SK-N-SH (cell line): ENCODE measurements around the gene CHD5. TPM values are rescaled to one million over a fixed set of nuclear protein-coding genes. Genes with fewer than 3 reads are reported as not detected.

ENCODE experiments used
- CTCF ChIA-PET: fragments of 300-600, 350-600 bp; formaldehyde crosslinking; extraction: SDS; loops from one replicate; lab custom pipeline; 2021; lab: Yijun Ruan, JAX
- POLR2A ChIA-PET: fragments of 350-600 bp; sonication (Branson Sonifier 250); formaldehyde crosslinking; extraction: SDS; loops from one replicate; lab custom pipeline; 2020; ENCODE audit warnings: antibody characterized with exemption, inconsistent platforms; lab: Yijun Ruan, JAX
- DNase-seq: peaks from one replicate; pipeline ENCODE4 v3.0.0; 2012
- H2AFZ ChIP-seq: fragments of 200-600 bp; sonication (generic); 2 replicates; pipeline ENCODE4 v1.8.1; 2016; ENCODE audit warnings: antibody characterized with exemption, mild to moderate bottlenecking, low read depth
- H3F3A ChIP-seq: fragments of 200-600 bp; sonication (generic); replicated peaks from 2 replicates; pipeline ENCODE3; 2016; ENCODE audit warnings: antibody characterized with exemption, mild to moderate bottlenecking; ENCODE audit not compliant: insufficient read depth
- H3K27ac ChIP-seq, 2 experiments: fragments of 200-500 bp in 1 of 2; fragments of 200-600 bp in 1 of 2; sonication (Bioruptor generic) in 1 of 2; sonication (generic), shearing (Covaris generic) in 1 of 2; 2 replicates each; pipeline versions ENCODE4 v1.5.1 to v1.6.1; 2014 to 2016; ENCODE audit warnings: low read depth in 2 of 2, inconsistent platforms in 1 of 2, low read length in 1 of 2, mild to moderate bottlenecking in 1 of 2, mixed read lengths in 1 of 2
- H3K27me3 ChIP-seq: fragments of 200-600 bp; sonication (generic), shearing (Covaris generic); 2 replicates; pipeline ENCODE4 v1.6.1; 2016; ENCODE audit warnings: mixed run types; ENCODE audit not compliant: insufficient read depth
- H3K36me3 ChIP-seq, 2 experiments: fragments of 200-500 bp in 1 of 2; fragments of 200-600 bp in 1 of 2; sonication (Bioruptor generic) in 1 of 2; sonication (generic) in 1 of 2; replicated peaks in 1 of 2; 2 replicates each; pipeline versions ENCODE3 to v1.5.1; 2014 to 2016; ENCODE audit warnings: low read length in 1 of 2, mild to moderate bottlenecking in 1 of 2; ENCODE audit not compliant: insufficient read depth in 2 of 2, control insufficient read depth in 1 of 2
- H3K4me1 ChIP-seq, 2 experiments: fragments of 200-500 bp in 1 of 2; fragments of 200-600 bp in 1 of 2; sonication (Bioruptor generic) in 1 of 2; sonication (generic), shearing (Covaris generic) in 1 of 2; 2 replicates each; pipeline versions ENCODE4 v1.5.1 to v1.6.1; 2014 to 2016; ENCODE audit warnings: low read depth in 1 of 2, low read length in 1 of 2, mixed run types in 1 of 2; ENCODE audit not compliant: insufficient read depth in 2 of 2, control insufficient read depth in 1 of 2
- H3K4me2 ChIP-seq: fragments of 200-600 bp; sonication (generic), shearing (Covaris generic); 2 replicates; pipeline ENCODE4 v1.6.1; 2017; ENCODE audit warnings: mixed run types
- H3K4me3 ChIP-seq, 2 experiments: fragments of 200-500 bp in 1 of 2; fragments of 200-600 bp in 1 of 2; sonication (Bioruptor generic) in 1 of 2; sonication (generic), shearing (Covaris generic) in 1 of 2; 2 replicates each; pipeline versions ENCODE4 v1.5.1 to v1.8.1; 2014 to 2016; ENCODE audit warnings: low read depth in 2 of 2, inconsistent platforms in 1 of 2, low read length in 1 of 2, mild to moderate bottlenecking in 1 of 2, mixed read lengths in 1 of 2, moderate library complexity in 1 of 2
- H3K79me2 ChIP-seq: fragments of 200-600 bp; sonication (generic); 2 replicates; pipeline ENCODE4 v1.8.1; 2017; ENCODE audit warnings: mild to moderate bottlenecking; ENCODE audit not compliant: insufficient read depth
- H3K9ac ChIP-seq: fragments of 200-600 bp; sonication (generic); 2 replicates; pipeline ENCODE4 v1.6.1; 2017; ENCODE audit warnings: mixed run types
- H3K9me2 ChIP-seq: fragments of 200-600 bp; sonication (generic); 2 replicates; pipeline ENCODE4 v1.6.1; 2017; ENCODE audit warnings: mixed run types
- H3K9me3 ChIP-seq: fragments of 200-600 bp; sonication (generic); 2 replicates; pipeline ENCODE4 v1.6.1; 2017; ENCODE audit warnings: mixed run types, mild to moderate bottlenecking, moderate library complexity
- H4K20me1 ChIP-seq: fragments of 200-600 bp; sonication (generic); 2 replicates; pipeline ENCODE4 v1.6.1; 2017; ENCODE audit warnings: mild to moderate bottlenecking, mixed run types; ENCODE audit not compliant: insufficient read depth
- FOSL2 ChIP-seq: IDR thresholded peaks from 2 replicates; pipeline ENCODE4 v1.4.0; 2012; ENCODE audit warnings: low read depth, mild to moderate bottlenecking, moderate library complexity, borderline replicate concordance
- RAD21 ChIP-seq: IDR thresholded peaks from 2 replicates; pipeline ENCODE4 v1.6.1; 2012; ENCODE audit warnings: mild to moderate bottlenecking, low read length
- RFX5 ChIP-seq: IDR thresholded peaks from 2 replicates; pipeline ENCODE4 v1.6.1; 2012; ENCODE audit warnings: mild to moderate bottlenecking, improper control_type of control experiment, low read length
- WGBS: methylation state at CpG from one replicate; pipeline ENCODE4 v1.1.6; 2017; ENCODE audit warnings: low lambda C conversion rate; 5-methylcytosine and 5-hydroxymethylcytosine counted together
- polyA plus RNA-seq, 3 experiments: library from polyadenylated mRNA; depleted of rRNA; stranded (reverse); fragments of >200 nt; gene quantifications; 2 replicates each; pipeline ENCODE4 v1.2.3, GENCODE V29; 2012
- TF ChIP-seq, protein P1 (sequence below): IDR thresholded peaks from 2 replicates; pipeline ENCODE4 v1.6.1; 2012; ENCODE audit warnings: mild to moderate bottlenecking, low read depth, low read length, moderate library complexity
- TF ChIP-seq, protein P2 (sequence below): IDR thresholded peaks from 2 replicates; pipeline ENCODE4; 2012

The CHD5 gene
- polyA plus RNA-seq, 1 of the 3 experiments (the other 2 are of a cell fraction), result 0.26 TPM

DNA sequence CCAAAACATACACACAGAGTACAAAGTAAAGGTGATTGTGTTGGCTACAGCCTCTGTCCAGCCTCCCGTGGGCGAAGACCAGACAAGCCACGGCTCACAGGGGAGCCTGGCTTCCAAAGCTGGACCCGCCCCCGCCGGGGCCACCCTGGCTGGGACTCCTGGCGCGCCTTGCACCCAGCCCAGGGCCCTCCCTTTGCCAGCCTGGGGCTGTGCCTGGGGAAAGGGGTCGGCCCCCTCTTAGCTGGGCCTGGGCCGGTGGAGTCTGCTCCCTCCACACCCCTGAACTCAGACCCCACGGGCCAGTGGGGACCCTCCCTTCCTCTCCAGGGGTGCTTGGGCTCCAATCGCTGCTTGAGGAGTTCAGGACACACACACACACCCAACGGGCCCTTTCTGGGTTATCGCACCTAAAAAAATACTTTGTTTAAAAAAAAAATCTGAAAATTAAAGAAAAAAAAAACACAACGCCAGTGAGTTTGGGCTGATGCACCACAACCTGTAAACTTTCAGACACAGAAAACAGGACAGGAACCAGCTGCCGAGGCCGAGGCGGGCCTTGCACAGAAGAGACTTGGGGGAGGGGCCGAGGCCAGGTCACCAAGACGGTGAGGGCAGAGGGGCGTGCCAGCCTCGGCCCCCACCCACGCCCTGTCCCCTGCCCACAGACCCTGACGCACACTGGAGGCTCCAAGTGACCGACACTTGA lies 78.1 kb downstream of the CHD5 start:
- no peak for DNase-seq
- no peaks in the 10 kb centered on the region for H3K27me3 ChIP-seq
- peaks cover 0 to 5% of the 10 kb centered on the region in 2 experiments; a peak in 1 of 4 replicates for H3K4me1 ChIP-seq
- ChIA-PET POLR2A (no interaction called here), CTCF (interaction anchor here (1.4 to 5.7 kb wide), 2 partner anchors 20 to 60 kb away, joined by 3 to 38 read pairs; no protein-coding TSS in a partner anchor)
- H4K20me1 ChIP-seq, result no peaks in the 10 kb centered on the region
- H3F3A ChIP-seq, result no peaks in the 10 kb centered on the region
- H3K4me3 ChIP-seq, result no peak overlapping the region
- no peak overlapping the region for H3K4me2 ChIP-seq
- no peaks in the 10 kb centered on the region for H3K36me3 ChIP-seq
- no peak overlapping the region for H3K9ac ChIP-seq
- TF ChIP-seq FOSL2, result no peak
- H3K27ac ChIP-seq, result no peak overlapping the region
- no peaks in the 10 kb centered on the region for H3K9me2 ChIP-seq
- WGBS, result 55% methylated on average over 13 of the region's 25 CpGs
- H3K9me3 ChIP-seq, result no peaks in the 10 kb centered on the region
- H3K79me2 ChIP-seq, result no peaks in the 10 kb centered on the region
- no peak overlapping the region for H2AFZ ChIP-seq

- no peak overlapping the region for H3K4me3 ChIP-seq
- no peaks in the 10 kb centered on the region for H3K79me2 ChIP-seq
- ChIA-PET CTCF (interaction anchor here (0.9 to 5.7 kb wide), 7 partner anchors 8 to 70 kb away, joined by 3 to 38 read pairs (median 5); no protein-coding TSS in a partner anchor), POLR2A (no interaction called here)
- no peak for DNase-seq
- no peaks in the 10 kb centered on the region for H3K27me3 ChIP-seq
- H3F3A ChIP-seq, result no peaks in the 10 kb centered on the region
- WGBS, result 50% methylated on average over 14 of the region's 23 CpGs
- H2AFZ ChIP-seq, result no peak overlapping the region
- no peak overlapping the region for H3K27ac ChIP-seq
- no peaks in the 10 kb centered on the region for H3K36me3 ChIP-seq
- H3K4me2 ChIP-seq, result no peak overlapping the region
- no peak for TF ChIP-seq RAD21
- TF ChIP-seq, protein P1, sequence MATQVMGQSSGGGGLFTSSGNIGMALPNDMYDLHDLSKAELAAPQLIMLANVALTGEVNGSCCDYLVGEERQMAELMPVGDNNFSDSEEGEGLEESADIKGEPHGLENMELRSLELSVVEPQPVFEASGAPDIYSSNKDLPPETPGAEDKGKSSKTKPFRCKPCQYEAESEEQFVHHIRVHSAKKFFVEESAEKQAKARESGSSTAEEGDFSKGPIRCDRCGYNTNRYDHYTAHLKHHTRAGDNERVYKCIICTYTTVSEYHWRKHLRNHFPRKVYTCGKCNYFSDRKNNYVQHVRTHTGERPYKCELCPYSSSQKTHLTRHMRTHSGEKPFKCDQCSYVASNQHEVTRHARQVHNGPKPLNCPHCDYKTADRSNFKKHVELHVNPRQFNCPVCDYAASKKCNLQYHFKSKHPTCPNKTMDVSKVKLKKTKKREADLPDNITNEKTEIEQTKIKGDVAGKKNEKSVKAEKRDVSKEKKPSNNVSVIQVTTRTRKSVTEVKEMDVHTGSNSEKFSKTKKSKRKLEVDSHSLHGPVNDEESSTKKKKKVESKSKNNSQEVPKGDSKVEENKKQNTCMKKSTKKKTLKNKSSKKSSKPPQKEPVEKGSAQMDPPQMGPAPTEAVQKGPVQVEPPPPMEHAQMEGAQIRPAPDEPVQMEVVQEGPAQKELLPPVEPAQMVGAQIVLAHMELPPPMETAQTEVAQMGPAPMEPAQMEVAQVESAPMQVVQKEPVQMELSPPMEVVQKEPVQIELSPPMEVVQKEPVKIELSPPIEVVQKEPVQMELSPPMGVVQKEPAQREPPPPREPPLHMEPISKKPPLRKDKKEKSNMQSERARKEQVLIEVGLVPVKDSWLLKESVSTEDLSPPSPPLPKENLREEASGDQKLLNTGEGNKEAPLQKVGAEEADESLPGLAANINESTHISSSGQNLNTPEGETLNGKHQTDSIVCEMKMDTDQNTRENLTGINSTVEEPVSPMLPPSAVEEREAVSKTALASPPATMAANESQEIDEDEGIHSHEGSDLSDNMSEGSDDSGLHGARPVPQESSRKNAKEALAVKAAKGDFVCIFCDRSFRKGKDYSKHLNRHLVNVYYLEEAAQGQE, result no peak
- no peak for TF ChIP-seq RFX5
- TF ChIP-seq, protein P2, sequence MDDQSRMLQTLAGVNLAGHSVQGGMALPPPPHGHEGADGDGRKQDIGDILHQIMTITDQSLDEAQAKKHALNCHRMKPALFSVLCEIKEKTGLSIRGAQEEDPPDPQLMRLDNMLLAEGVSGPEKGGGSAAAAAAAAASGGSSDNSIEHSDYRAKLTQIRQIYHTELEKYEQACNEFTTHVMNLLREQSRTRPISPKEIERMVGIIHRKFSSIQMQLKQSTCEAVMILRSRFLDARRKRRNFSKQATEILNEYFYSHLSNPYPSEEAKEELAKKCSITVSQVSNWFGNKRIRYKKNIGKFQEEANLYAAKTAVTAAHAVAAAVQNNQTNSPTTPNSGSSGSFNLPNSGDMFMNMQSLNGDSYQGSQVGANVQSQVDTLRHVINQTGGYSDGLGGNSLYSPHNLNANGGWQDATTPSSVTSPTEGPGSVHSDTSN, result no peak
- TF ChIP-seq, all 33 proteins: peak for 0
- H3K4me1 ChIP-seq, result peaks cover 0 to 5% of the 10 kb centered on the region in 2 experiments; a peak in 1 of 4 replicates
- no peaks in the 10 kb centered on the region for H3K9me3 ChIP-seq
- H3K9ac ChIP-seq, result no peak overlapping the region
- no peaks in the 10 kb centered on the region for H3K9me2 ChIP-seq
- no peaks in the 10 kb centered on the region for H4K20me1 ChIP-seq
These were observed 79.0 kb downstream of the CHD5 start for GRCh38 chr1:6100861-6101783.
